Immature natural killer cell (primary cell): ENCODE measurements around the gene IL24. TPM values are rescaled to one million over a fixed set of nuclear protein-coding genes. Genes with fewer than 3 reads are reported as not detected.

ENCODE experiments used
- DNase-seq, 3 donors: peaks; one replicate each; pipeline ENCODE4 v3.0.0; 2022; ENCODE audit warnings: mixed read lengths in 1 of 3
- H3K27ac Mint-ChIP-seq, 6 donors: one replicate each; pipeline ENCODE4 v1.8.0; 2020; ENCODE audit warnings: mixed read lengths in 6 of 6, mild to moderate bottlenecking in 5 of 6, inconsistent platforms in 4 of 6, moderate library complexity in 3 of 6
- H3K27me3 Mint-ChIP-seq, 3 donors: one replicate each; pipeline ENCODE4 v1.8.0; 2020 to 2021; ENCODE audit warnings: low read depth in 3 of 3, mild to moderate bottlenecking in 3 of 3, mixed read lengths in 3 of 3, moderate library complexity in 3 of 3, inconsistent platforms in 1 of 3
- H3K36me3 Mint-ChIP-seq, 3 donors: one replicate each; pipeline ENCODE4 v1.8.0; 2020; ENCODE audit warnings: mixed read lengths in 3 of 3, inconsistent platforms in 2 of 3, mild to moderate bottlenecking in 2 of 3
- H3K4me1 Mint-ChIP-seq, 2 donors: one replicate each; pipeline ENCODE4 v1.8.0; 2020; ENCODE audit warnings: inconsistent platforms in 2 of 2, mild to moderate bottlenecking in 2 of 2, mixed read lengths in 2 of 2, moderate library complexity in 1 of 2
- H3K4me3 Mint-ChIP-seq, 5 donors: one replicate each; pipeline ENCODE4 v1.8.0; 2020; ENCODE audit warnings: mild to moderate bottlenecking in 5 of 5, mixed read lengths in 5 of 5, inconsistent platforms in 3 of 5, moderate library complexity in 3 of 5
- H3K9me3 Mint-ChIP-seq, 6 donors: one replicate each; pipeline ENCODE4 v1.8.0; 2020; ENCODE audit warnings: mild to moderate bottlenecking in 6 of 6, mixed read lengths in 6 of 6, inconsistent platforms in 4 of 6, moderate library complexity in 3 of 6
- polyA plus RNA-seq, 3 donors: library from polyadenylated mRNA; unstranded; fragments of 300-500 nt; fragmentation: Illumina TruSeq; gene quantifications; one replicate each; pipeline ENCODE4 v1.2.3, GENCODE V29; 2021

Gene IL24
- polyA plus RNA-seq, 3 donors from 2014 or later: 9.3 to 21.5 (median 13.3) TPM

DNA sequence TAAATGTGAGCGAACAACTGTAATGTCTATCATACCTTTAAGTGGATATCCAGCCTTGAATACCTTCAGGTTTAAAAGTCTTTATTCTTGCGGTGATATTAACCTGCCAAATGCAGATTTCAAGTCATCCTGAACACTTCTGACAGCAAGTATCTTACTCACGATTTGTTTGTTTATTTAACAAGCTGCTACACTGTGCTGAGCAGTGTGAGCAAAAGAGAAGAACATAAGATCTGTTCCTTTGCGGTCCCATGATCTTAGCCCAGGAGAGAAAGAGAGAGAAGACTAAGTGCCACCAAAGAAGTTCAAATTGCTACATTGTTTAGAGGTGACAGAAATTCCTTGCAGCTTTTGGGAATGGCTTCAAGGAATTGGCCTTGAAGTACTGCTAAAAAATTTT, 9.5 kb upstream of the IL24 start:
- peaks cover 11 to 32% of the 10 kb centered on the region in 2 donors for H3K4me1 Mint-ChIP-seq
- H3K27me3 Mint-ChIP-seq: peaks cover 2 to 10% (median 3%) of the 10 kb centered on the region in 3 donors
- no peak overlapping the region for H3K27ac Mint-ChIP-seq
- H3K9me3 Mint-ChIP-seq: no peaks in the 10 kb centered on the region
- H3K4me3 Mint-ChIP-seq: no peak overlapping the region
- H3K36me3 Mint-ChIP-seq: peaks cover 4 to 8% (median 5%) of the 10 kb centered on the region in 3 donors
- no peak for DNase-seq

DNA sequence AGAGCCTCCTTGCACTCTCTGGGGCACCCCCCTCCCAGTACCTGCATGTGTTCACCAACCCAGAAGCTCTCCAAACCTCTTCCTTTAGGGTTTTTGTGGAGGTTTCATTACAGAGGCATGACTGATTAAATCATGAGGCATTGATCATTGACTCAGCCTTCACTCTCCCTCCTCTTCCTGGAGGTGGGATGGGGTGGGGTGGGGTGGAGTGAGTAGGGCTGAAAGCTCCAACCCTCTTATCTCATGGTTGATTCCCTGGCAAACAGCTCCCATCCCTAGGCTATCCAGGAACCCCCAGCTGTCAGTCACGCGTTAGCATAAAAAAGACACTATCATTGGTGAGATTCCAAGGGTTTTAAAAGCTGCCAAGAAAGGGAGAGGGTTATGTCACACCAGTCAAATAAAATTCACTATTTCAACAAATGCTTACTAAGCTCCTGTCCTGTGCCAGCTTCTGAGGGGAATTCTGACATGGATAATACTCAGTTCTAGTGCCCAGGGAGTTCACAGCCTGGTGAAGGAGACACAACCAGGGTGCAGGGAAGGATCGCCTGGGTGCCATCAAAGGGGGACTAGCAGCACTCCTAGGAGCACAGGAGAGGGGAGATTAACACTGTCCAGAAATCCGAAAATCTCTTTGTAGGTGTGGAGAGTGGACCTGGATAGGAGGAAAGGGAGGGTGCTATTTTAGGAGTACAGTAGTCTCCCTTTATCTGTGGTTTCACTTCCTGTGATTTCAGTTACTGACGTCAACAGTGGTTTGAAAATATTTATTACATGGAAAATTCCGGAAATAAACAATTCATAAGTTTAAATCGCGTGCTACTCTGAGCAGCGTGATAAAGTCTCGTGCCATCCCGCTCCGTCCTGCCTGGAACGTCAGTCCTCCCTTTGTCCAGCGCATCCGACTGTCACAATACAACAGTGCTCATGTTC, 6.8 kb upstream of the IL24 start:
- Mint-ChIP-seq H3K4me3 (no peak overlapping the region), H3K4me1 (peaks cover 6 to 12% of the 10 kb centered on the region in 2 donors), H3K9me3 (no peaks in the 10 kb centered on the region), H3K36me3 (peaks cover 5 to 8% (median 8%) of the 10 kb centered on the region in 3 donors), H3K27ac (peak overlapping the region in 3 of 6 donors; percentile 8 to 54 (median 13)), H3K27me3 (peaks cover 0 to 12% (median 2%) of the 10 kb centered on the region in 3 donors)
- no peak for DNase-seq

DNA sequence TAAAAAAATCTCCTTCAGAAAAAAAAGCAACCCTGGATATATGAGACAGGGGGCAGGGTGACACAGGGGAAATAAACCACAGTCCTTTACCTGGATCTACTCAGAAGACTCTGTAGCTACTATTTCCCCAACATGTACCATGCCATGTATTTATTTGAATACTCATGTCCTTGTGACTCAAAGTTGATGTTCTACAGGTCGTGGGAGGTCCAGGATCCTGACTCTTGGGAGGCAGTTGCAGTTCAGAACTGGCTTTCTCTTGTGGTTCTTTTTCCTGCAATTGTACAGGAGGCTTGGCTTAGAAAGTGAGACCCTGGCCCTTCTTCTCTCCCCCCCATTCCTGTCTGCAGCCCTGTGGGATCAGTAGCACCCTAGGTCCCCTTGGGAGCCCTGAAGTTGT, 5.8 kb upstream of the IL24 start:
- peak overlapping the region in 1 of 6 donors; percentile 15 for H3K27ac Mint-ChIP-seq
- peaks cover 5 to 8% (median 7%) of the 10 kb centered on the region in 3 donors for H3K36me3 Mint-ChIP-seq
- DNase-seq: no peak
- peaks cover 0 to 10% (median 2%) of the 10 kb centered on the region in 3 donors for H3K27me3 Mint-ChIP-seq
- no peak overlapping the region for H3K4me3 Mint-ChIP-seq
- H3K9me3 Mint-ChIP-seq: no peaks in the 10 kb centered on the region
- peaks cover 6 to 12% of the 10 kb centered on the region in 2 donors for H3K4me1 Mint-ChIP-seq

DNA sequence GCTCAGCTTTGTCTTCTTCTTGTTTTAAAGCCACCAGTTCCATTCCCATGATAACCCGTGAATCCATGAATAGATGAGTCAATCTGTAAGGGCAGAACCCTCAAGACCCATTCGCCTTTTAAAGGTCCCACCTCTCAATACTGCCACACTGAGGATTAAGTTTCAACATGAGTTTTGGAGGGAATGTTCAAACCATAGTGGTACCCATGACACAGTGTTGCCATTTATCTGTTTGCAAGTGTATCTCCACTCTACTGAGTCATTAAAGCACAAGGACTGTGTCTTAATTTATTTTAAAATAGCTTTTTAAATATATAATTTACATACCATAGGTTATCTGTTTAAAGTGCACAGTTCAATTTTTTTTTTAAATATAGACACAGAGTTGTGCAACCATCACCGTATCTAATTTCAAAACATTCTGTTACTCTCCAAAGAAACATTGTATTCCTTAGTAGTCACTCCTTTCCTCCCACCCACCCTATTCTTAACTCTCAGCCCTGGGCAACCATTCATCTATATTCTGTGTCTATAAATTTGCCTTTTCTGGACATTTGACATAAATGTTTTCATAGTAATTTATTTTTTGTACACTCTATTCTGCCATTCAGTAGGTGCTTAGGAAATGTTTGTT, 4.8 kb upstream of the IL24 start:
- Mint-ChIP-seq H3K36me3 (peaks cover 4 to 8% (median 5%) of the 10 kb centered on the region in 3 donors), H3K4me1 (peaks cover 6 to 12% of the 10 kb centered on the region in 2 donors), H3K9me3 (no peaks in the 10 kb centered on the region), H3K27ac (no peak overlapping the region), H3K4me3 (no peak overlapping the region), H3K27me3 (peaks cover 0 to 14% (median 2%) of the 10 kb centered on the region in 3 donors)
- no peak for DNase-seq

DNA sequence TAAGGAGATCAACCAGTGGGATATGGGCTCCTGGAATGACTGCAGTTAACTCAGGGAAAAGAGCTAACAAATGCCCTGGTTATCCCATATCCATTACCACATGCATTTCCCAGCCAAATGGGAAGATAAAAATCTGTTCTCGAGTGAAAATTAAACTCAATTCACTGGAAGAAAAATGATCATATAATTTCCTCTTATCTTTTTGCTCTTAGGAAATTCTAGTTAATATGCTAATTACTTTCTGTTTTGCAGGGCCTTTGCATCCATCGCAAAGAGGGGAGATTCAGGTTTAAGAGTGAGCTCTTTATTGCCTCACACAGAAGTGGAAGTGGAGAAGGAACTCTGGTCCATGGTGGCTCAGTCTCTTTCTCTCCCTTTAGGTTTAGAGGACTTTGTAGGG, 3.9 kb upstream of the IL24 start:
- H3K27ac Mint-ChIP-seq: no peak overlapping the region
- peaks cover 4 to 8% (median 5%) of the 10 kb centered on the region in 3 donors for H3K36me3 Mint-ChIP-seq
- peaks cover 6 to 12% of the 10 kb centered on the region in 2 donors for H3K4me1 Mint-ChIP-seq

DNA sequence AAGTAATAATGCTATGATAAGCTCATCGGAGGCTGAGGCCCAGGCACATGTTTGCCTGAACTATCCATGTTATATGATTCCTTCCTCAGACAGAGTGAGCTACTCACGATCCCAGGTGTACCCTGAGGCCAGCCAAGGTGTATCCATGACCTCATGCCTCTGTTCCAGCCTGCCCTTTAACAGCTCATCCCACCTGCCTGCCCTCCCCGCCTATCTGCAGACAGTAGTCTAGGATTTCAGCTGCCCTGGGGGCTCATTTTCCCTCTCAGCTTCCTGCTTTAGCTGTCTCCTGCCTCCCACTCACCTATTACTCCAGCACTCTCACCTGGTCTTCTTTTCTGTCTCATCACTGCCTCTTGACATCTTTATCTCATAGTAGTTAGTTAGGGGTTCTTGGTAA, 1.9 kb upstream of the IL24 start:
- peaks cover 6 to 10% of the 10 kb centered on the region in 2 donors for H3K4me1 Mint-ChIP-seq
- no peaks in the 10 kb centered on the region for H3K9me3 Mint-ChIP-seq
- DNase-seq: no peak
- H3K36me3 Mint-ChIP-seq: peaks cover 3 to 5% (median 4%) of the 10 kb centered on the region in 3 donors
- H3K4me3 Mint-ChIP-seq: no peak overlapping the region
- peaks cover 0 to 13% (median 2%) of the 10 kb centered on the region in 3 donors for H3K27me3 Mint-ChIP-seq
- peak overlapping the region in 1 of 6 donors; percentile 25 for H3K27ac Mint-ChIP-seq

More for the DNA sequence above, 3.9 kb upstream of the IL24 start:
- H3K4me3 Mint-ChIP-seq: no peak overlapping the region
- peaks cover 0 to 14% (median 2%) of the 10 kb centered on the region in 3 donors for H3K27me3 Mint-ChIP-seq
- no peaks in the 10 kb centered on the region for H3K9me3 Mint-ChIP-seq
- DNase-seq: no peak

DNA sequence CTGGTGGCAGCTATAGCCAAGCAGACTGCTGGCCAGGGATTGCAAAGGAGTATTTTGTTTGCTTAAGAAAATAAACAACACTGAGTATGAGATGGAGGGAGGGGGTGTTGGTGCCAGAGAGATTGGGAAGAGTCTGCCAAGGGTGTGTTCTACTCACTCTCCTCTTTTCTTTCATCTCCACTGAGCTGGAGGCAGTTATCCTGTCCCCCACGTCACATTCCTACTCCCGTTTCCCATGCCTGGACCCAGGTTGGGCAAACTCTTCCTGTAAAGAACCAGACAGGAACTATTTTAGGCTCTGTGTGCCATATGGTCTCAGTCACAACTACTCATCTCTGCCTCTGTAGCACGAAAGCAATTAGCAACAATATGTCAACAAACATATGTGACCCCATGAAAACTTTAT, 1.4 kb upstream of the IL24 start:
- Mint-ChIP-seq H3K4me1 (peaks cover 3 to 10% of the 10 kb centered on the region in 2 donors), H3K27me3 (peaks cover 0 to 13% (median 2%) of the 10 kb centered on the region in 3 donors), H3K4me3 (no peak overlapping the region), H3K27ac (peak overlapping the region in 1 of 6 donors; percentile 25), H3K9me3 (no peaks in the 10 kb centered on the region), H3K36me3 (peaks cover 3 to 9% (median 4%) of the 10 kb centered on the region in 3 donors)
- DNase-seq: no peak

DNA sequence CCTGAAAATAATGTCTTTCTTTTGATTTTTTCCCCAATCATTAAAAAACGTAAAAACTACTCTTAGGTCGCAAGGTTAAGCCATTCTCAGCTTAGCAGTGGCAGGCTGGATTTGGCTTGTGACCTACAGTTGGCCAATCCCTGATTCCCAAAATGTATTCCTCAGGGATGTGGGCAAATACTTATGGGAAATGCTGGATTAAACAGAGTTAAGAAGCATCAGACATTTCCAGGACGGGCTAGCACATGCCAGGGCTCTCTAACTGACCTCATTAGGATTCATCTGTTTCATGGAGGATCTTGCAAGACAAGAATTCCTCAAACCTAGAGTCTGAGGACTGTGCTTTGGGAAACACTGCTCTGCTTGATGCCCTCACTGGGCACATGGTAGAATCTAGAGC, 982 bp upstream of the IL24 start:
- Mint-ChIP-seq H3K4me1 (peaks cover 0 to 10% of the 10 kb centered on the region in 2 donors), H3K9me3 (no peaks in the 10 kb centered on the region), H3K4me3 (no peak overlapping the region), H3K27me3 (peaks cover 0 to 13% (median 0%) of the 10 kb centered on the region in 3 donors), H3K27ac (no peak overlapping the region), H3K36me3 (peaks cover 3 to 8% (median 4%) of the 10 kb centered on the region in 3 donors)
- no peak for DNase-seq

DNA sequence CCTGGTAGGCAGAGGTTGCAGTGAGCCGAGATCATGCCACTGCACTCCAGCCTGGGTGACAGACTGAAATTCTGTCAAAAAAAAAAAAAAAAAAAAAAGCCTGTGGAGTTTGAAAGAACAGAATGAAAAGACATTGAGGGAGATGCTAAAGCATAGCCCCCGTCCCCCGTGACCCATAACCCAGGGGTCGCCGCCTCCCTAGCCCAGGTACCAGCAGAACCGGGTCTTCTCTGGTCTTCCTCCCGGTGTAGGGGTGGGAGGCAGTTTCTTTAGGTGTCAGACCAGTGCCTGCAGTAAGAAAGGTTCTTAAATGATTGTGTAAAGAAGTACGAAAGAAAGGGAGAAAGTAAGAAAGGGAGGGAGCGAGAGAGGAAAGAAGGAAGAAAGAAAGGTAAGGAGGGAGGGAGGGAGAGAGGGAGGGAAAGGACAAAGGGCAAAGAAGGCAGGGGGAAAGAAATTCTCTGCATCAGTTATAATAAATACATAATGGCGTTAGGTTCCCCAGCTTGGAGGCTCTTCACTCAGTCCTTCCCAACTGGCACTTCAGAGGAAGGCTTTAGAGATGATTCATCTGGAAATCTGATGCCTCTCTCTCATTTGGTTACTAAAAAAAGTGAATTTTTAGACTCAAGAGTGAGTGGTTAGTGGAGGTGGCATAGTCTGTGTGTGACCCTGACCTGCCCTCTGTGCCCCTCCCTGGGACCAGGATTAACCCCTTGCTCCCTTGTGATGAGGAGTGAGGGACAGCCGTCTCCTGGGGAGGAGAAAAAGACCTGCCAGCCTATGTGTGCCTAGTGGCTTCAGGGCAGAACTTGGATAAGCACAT, 1.1 kb downstream of the IL24 start:
- H3K4me3 Mint-ChIP-seq: no peak overlapping the region
- H3K9me3 Mint-ChIP-seq: no peaks in the 10 kb centered on the region
- no peak for DNase-seq
- peaks cover 3 to 15% of the 10 kb centered on the region in 2 donors for H3K4me1 Mint-ChIP-seq
- peaks cover 7 to 17% (median 7%) of the 10 kb centered on the region in 3 donors for H3K36me3 Mint-ChIP-seq
- H3K27ac Mint-ChIP-seq: peak overlapping the region in 3 of 6 donors; percentile 12 to 42 (median 22)
- H3K27me3 Mint-ChIP-seq: peaks cover 0 to 9% (median 0%) of the 10 kb centered on the region in 3 donors

DNA sequence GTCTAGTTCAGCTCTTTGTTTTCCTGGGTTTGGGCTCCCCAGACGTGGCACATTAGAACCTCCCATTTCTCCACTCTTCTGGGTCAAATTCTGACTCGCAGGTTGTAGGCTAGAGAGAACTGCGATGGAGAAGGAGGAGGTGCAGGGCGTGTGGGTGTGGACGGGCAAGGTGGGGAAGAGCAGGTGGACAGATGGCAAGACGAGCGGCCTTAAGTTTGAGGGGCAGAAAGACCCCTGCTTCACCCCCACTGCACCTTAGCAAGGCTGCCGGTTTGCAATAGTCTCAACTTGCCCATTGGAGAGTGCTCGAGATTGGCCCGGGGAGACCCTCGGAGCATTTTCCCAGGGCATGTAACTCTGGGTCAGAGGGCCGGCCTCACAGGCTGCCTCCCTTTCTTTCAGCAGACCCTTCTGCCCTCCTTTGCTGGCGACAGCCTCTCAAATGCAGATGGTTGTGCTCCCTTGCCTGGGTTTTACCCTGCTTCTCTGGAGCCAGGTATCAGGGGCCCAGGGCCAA, 1.7 kb downstream of the IL24 start:
- H3K9me3 Mint-ChIP-seq: no peaks in the 10 kb centered on the region
- H3K27me3 Mint-ChIP-seq: peaks cover 0 to 9% (median 0%) of the 10 kb centered on the region in 3 donors
- no peak for DNase-seq
- H3K4me1 Mint-ChIP-seq: peaks cover 3 to 19% of the 10 kb centered on the region in 2 donors
- peak overlapping the region in 4 of 6 donors; percentile 12 to 42 (median 28) for H3K27ac Mint-ChIP-seq
- H3K4me3 Mint-ChIP-seq: no peak overlapping the region
- peaks cover 7 to 23% (median 14%) of the 10 kb centered on the region in 3 donors for H3K36me3 Mint-ChIP-seq

DNA sequence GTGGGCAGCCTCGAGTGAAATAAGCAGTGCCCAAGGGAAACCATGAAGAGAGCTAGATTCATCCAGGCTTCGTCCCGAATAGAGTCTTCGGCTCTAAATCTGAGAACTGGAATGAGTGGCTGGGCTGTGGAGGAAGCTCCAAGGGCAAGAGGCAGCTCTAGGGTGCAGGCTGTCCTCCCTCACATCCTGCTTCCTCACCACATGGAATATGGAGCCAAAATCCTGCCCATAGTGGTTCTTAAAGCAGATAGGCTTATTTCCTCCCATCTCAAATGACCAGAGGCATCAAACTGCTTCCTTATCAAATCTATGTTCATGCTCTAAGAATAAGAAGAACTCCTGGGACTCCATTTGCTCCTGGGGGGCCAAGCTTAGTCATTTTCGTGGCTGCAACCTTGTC, 2.5 kb downstream of the IL24 start:
- Mint-ChIP-seq H3K27me3 (peaks cover 0 to 9% (median 0%) of the 10 kb centered on the region in 3 donors), H3K27ac (peak overlapping the region in 4 of 6 donors; percentile 49 to 84 (median 58)), H3K9me3 (no peaks in the 10 kb centered on the region), H3K4me1 (peaks cover 5 to 22% of the 10 kb centered on the region in 2 donors), H3K4me3 (no peak overlapping the region), H3K36me3 (peaks cover 10 to 31% (median 18%) of the 10 kb centered on the region in 3 donors)
- no peak for DNase-seq

DNA sequence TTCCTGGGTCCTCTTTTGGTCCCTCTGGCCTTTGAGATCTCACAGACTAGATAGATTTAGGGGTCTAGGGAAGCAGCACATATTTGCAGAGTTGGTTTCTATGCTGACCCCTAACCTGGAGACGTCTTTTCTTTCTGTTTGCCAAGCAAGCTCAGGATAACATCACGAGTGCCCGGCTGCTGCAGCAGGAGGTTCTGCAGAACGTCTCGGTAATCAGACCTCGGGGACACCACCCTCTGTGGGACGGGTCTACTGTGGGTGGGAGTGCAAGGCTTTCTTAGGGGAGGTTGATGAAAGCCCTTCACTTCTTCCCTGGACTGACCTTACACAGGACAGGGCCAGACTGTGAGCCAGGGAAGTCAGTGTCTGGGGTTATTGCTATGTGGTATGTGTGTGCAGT, 2.9 kb downstream of the IL24 start:
- H3K4me1 Mint-ChIP-seq: peaks cover 9 to 27% of the 10 kb centered on the region in 2 donors

DNA sequence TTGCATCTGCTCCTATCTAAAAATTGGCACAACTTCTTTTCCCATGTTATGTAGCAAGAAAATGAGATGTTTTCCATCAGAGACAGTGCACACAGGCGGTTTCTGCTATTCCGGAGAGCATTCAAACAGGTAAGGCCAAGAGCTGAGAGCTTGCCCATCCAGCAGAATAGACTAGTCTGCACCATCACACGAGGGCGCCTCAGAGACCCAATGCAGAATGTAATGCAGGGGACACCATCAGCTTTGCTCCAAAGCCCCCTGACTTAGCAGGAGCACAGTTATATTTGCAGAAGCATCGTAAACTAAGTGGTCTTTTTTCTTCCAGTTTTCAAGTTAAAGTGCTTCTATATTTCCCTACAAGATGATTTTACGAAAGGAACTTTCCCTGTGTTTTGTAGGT, 4.7 kb downstream of the IL24 start:
- peaks cover 18 to 49% (median 31%) of the 10 kb centered on the region in 3 donors for H3K36me3 Mint-ChIP-seq
- H3K27ac Mint-ChIP-seq: peak overlapping the region in 5 of 6 donors; percentile 7 to 84 (median 61)
- H3K4me3 Mint-ChIP-seq: no peak overlapping the region
- peaks cover 0 to 2% (median 0%) of the 10 kb centered on the region in 3 donors for H3K27me3 Mint-ChIP-seq
- no peaks in the 10 kb centered on the region for H3K9me3 Mint-ChIP-seq
- DNase-seq: no peak
- H3K4me1 Mint-ChIP-seq: peaks cover 26 to 44% of the 10 kb centered on the region in 2 donors

More for the DNA sequence above, 2.9 kb downstream of the IL24 start:
- Mint-ChIP-seq H3K27me3 (peaks cover 0 to 7% (median 0%) of the 10 kb centered on the region in 3 donors), H3K9me3 (no peaks in the 10 kb centered on the region), H3K36me3 (peaks cover 10 to 35% (median 22%) of the 10 kb centered on the region in 3 donors), H3K27ac (peak overlapping the region; percentile 60 to 84 (median 72)), H3K4me3 (no peak overlapping the region)
- DNase-seq: no peak
